Superior temporal gyrus (tissue), 1 donor: Measurements from ENCODE around the gene LTBP1.
"Not testable (repeated sequence)": the region's sequence is repeated elsewhere in the genome, so short reads cannot be mapped to it uniquely, and the experiment has no call there.

Experiments
- DNase-seq: peaks from one replicate; pipeline ENCODE4 v3.0.0-alpha.2; 2016; ENCODE audit errors: extremely low spot score

Gene LTBP1, protein sequence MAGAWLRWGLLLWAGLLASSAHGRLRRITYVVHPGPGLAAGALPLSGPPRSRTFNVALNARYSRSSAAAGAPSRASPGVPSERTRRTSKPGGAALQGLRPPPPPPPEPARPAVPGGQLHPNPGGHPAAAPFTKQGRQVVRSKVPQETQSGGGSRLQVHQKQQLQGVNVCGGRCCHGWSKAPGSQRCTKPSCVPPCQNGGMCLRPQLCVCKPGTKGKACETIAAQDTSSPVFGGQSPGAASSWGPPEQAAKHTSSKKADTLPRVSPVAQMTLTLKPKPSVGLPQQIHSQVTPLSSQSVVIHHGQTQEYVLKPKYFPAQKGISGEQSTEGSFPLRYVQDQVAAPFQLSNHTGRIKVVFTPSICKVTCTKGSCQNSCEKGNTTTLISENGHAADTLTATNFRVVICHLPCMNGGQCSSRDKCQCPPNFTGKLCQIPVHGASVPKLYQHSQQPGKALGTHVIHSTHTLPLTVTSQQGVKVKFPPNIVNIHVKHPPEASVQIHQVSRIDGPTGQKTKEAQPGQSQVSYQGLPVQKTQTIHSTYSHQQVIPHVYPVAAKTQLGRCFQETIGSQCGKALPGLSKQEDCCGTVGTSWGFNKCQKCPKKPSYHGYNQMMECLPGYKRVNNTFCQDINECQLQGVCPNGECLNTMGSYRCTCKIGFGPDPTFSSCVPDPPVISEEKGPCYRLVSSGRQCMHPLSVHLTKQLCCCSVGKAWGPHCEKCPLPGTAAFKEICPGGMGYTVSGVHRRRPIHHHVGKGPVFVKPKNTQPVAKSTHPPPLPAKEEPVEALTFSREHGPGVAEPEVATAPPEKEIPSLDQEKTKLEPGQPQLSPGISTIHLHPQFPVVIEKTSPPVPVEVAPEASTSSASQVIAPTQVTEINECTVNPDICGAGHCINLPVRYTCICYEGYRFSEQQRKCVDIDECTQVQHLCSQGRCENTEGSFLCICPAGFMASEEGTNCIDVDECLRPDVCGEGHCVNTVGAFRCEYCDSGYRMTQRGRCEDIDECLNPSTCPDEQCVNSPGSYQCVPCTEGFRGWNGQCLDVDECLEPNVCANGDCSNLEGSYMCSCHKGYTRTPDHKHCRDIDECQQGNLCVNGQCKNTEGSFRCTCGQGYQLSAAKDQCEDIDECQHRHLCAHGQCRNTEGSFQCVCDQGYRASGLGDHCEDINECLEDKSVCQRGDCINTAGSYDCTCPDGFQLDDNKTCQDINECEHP (N-terminal part only)

GRCh38 chr2:32946314-32947075 lies at the start of gene LTBP1:
Gene LTBP1, plus strand, starts transcription at chr2:32946953. Its CDS starts 372 bp downstream, at chr2:32947325.
- peak; percentile 64 for DNase-seq

GRCh38 chr2:32900246-32900973 lies 46.3 kb upstream of the LTBP1 start:
- DNase-seq = no peak

- DNase-seq = no peak
Observed at GRCh38 chr2:32901313-32901712, 45.4 kb upstream of the LTBP1 start.

DNA sequence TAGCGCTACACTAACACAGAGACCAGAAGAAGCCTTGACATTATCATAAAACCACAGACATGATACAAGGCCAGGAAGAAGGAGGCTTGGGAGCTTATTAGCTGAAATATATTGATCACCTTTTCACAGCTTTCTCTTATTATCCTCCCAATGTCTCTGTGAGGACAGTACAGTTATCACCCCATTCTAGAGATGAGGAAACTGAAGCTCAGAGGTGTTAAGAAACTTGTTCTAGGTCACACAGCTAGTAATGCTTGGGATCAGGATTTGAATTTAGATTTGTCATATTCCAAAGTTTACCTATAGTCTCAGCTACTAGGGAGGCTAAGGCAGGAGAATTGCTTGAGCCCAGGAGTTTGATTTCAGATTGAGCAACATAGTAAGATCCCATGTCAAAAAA lies 44.6 kb upstream of the LTBP1 start:
- no peak for DNase-seq

DNA sequence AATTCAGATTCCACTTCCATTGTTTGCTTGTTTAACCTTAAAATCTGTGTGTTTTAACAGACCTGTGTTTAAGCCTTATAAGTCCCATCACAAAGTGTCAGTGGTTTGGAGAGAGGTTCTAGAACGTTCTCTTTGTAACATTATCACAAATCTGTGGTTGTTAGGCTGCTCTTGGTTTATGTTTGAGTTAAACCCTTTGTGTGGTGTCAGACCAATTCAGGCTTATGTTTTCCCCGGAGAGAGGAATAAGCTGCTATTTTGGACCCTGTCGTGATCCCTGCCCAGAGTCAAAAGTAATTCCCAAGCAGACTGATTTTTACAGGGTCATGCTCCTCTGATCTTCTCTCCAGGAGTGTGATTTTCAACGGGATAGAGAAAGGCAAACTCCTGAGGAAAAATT lies 43.8 kb upstream of the LTBP1 start:
- DNase-seq = no peak

- DNase-seq = no peak
Observed at GRCh38 chr2:32904074-32904473, 42.7 kb upstream of the LTBP1 start.

DNA sequence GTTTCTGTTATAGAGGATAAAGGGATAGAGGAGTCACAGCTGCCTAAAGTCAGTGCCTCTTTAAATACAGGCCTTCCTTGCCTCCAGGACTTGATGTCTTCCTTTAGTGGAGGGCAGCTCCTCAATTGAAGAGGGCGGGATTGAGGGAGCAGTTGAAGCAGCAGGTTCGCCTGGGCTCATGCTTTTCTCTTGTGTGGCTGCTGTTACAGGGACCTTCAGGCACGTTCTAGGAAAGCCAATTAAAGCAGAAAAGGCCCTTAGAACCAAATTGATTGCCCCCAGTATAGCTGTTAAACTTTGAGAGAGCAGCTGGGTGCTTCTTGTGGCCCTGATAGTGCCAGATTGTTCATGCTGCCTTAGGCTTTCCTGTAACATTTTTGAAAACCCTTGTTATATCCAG lies 42.0 kb upstream of the LTBP1 start:
- DNase-seq = no peak

GRCh38 chr2:32905270-32905669 lies 41.5 kb upstream of the LTBP1 start:
- DNase-seq = no peak

- no peak for DNase-seq
Observed at GRCh38 chr2:32910883-32911598, 35.7 kb upstream of the LTBP1 start.

DNA sequence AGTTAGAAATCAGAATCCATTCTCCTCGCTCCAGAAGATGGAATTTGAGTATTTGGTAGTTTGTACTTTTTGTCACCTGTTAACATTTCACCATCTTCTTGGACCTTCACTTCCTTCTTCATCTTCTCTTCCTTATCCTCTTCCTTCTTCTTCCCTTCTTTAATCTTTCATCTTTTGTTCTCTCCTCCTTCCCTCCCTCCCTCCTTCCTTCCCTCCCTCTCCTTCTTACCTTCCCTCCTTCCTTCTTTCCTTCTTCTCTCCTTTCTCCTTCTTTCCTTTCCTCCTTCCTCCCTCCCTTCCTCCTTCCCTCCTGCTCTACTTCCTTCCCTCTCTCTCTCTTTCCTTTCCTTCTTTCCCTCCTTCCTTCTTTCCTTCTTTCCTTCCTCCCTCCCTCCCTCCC lies 31.1 kb upstream of the LTBP1 start:
- no peak for DNase-seq

DNA sequence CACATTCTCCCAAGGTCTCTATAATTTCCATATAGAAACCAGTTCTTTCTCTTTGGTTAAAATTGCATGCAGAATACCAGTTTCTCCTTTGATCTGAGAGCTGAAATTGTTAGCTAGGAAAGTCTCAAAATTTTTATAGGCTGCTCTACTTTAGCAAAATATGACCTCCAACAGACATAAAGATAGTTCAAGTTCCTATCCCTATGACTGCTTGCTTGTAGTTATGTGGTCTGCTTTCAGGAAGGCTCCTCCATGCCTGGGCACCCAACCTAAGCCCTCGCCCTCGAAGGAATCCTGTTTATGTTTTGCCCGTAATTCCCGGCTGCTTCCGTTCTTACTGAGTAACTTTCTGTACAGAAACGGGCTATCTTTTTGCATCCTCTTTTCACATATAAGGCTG lies 28.0 kb upstream of the LTBP1 start:
- no peak for DNase-seq

DNA sequence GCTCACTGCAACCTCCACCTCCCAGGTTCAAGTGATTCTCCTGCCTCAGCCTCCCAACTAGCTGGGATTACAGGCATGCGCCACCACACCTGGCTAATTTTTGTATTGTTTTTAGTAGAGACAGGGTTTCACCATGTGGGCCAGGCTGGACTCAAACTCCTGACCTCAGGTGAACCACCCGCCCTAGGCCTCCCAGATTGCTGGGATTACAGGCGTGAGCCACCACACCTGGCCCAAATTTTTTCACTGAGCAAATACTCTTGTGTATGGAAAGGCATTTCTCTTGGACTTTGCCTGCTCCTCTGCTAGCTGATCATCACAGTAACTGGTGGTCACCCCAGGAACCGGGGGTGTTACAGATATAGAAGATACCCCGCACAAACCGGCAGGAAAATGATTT lies 26.9 kb upstream of the LTBP1 start:
- DNase-seq = not testable (repeated sequence)

DNA sequence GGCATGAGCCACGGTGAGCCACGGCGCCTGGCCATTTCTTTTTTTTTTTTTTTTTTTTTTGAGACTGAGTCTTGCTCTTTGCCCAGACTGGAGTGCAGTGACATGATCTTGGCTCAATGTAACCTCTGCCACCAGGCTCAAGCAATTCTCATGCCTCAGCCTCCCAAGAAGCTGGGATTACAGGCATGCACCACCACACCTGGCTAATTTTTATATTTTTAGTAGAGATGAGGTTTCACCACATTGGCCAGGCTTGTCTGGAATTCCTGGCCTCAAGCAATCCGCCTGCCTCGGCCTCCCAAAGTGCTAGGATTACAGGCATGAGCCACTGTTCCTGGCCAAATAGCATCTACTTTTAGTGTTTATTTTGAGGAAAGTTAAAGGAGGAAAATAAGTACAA lies 25.3 kb upstream of the LTBP1 start:
- not testable (repeated sequence) for DNase-seq

DNA sequence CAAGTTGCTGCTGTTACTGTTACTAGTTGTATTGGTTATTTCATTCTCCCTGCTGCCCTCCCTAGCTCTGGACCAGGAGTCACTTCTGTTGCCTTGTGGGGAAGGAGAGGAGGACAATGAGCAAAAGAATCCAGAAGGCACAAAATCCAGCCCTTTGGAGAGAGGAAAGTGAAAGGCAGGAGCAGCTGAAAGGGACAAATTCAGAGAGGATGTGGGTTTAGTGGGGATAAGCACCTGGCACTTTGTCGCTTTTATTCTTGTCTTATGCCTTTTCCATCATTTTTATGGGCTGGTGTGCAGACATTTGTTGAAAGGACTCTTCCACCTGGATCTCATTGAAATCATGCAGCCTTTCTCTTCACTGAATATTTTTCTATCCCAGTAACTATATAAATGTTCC lies 24.3 kb upstream of the LTBP1 start:
- no peak for DNase-seq

GRCh38 chr2:32923109-32923508 lies 23.6 kb upstream of the LTBP1 start:
- no peak for DNase-seq

DNA sequence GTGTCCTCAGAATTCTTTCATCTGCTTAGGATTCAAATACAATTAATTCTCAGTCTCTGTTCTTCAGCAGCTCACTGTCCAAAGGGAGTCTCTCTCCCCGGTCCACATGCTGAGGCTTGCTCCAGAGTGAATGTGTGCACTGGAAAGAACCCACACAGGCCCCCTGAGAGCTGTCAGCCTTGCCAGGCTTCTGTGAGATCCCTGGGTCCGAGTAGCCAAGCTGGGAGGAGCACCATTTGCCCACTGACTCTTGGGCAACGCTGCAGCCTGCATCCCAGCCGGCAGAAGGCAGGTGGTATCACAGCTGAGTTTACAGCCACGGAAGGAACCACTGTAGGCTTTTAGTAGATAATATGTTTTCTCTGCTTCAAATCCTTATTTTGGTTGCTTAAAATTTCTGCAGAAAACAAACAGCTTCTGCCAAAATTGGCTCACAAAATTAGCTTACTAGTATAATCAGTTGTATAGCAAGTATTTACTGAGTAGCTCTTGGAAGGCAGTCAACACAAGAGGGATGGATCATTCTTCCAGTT lies 21.4 kb upstream of the LTBP1 start:
- no peak for DNase-seq

GRCh38 chr2:32925976-32926707 lies 20.6 kb upstream of the LTBP1 start:
- DNase-seq = no peak

GRCh38 chr2:32926708-32927084 lies 20.1 kb upstream of the LTBP1 start:
- DNase-seq = peak; percentile 65

DNA sequence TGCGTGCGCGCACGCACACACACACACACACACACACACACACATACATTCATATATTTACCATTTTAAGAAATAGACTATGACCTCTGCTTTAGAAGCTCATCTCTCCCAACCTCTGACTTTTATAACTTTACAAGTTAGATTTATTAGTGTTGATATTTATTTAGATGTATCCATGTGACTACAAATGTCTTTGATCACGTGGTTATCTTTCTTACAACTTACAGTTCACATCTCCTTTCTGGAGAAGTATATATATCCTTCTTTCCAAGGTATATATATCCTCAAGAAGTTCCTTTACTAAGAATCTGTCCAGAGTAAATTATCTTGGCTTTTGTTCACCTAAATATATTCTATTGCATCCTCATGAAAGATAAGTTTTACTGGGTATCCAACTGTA lies 16.3 kb upstream of the LTBP1 start:
- DNase-seq = no peak
